Stimulated activated CD8-positive, alpha-beta memory T cell treated with anti-CD3 and anti-CD28 coated beads, Interleukin-7, amount 100 ng/mL, for 1 hour (primary cell): ENCODE measurements around the gene TMEM196.
A peak's percentile ranks its signal among the peaks of the same experiment; 100 is the strongest.

Source experiments
- DNase-seq, 2 donors: peaks; one replicate each; pipeline ENCODE4 v3.0.0-alpha.2; 2020; ENCODE audit warnings: low read depth in 2 of 2

Gene TMEM196

GRCh38 chr7:19772841-19773760 is at the start of gene TMEM196:
TSS of gene TMEM196 (minus strand) at chr7:19773617. CDS start at chr7:19772696, 921 bp downstream.
- DNase-seq, result no peak

- DNase-seq, result no peak
Measured at GRCh38 chr7:19816128-19816527, 42.7 kb upstream of the TMEM196 start.

GRCh38 chr7:19815546-19815945 is 42.1 kb upstream of the TMEM196 start:
- DNase-seq, result no peak

GRCh38 chr7:19814776-19815175 is 41.4 kb upstream of the TMEM196 start:
- DNase-seq, result no peak

GRCh38 chr7:19811386-19811785 is 38.0 kb upstream of the TMEM196 start:
- no peak for DNase-seq

- no peak for DNase-seq
Measured at GRCh38 chr7:19798986-19799385, 25.6 kb upstream of the TMEM196 start.

GRCh38 chr7:19783541-19783940 is 10.1 kb upstream of the TMEM196 start:
- no peak for DNase-seq

GRCh38 chr7:19776981-19777380 is 3.6 kb upstream of the TMEM196 start:
- no peak for DNase-seq

- no peak for DNase-seq
Measured at GRCh38 chr7:19775578-19775977, 2.2 kb upstream of the TMEM196 start.

- DNase-seq, result no peak
Measured at GRCh38 chr7:19772306-19772705, 1.1 kb downstream of the TMEM196 start.

GRCh38 chr7:19762631-19763030 is 10.8 kb downstream of the TMEM196 start:
- no peak for DNase-seq

GRCh38 chr7:19754521-19755116 is 18.8 kb downstream of the TMEM196 start:
- no peak for DNase-seq

- DNase-seq, result no peak
Measured at GRCh38 chr7:19752020-19752419, 21.4 kb downstream of the TMEM196 start.

- no peak for DNase-seq
Measured at GRCh38 chr7:19749658-19750057, 23.8 kb downstream of the TMEM196 start.

GRCh38 chr7:19747740-19748339 is 25.6 kb downstream of the TMEM196 start:
- DNase-seq, result no peak

- DNase-seq, result no peak
Measured at GRCh38 chr7:19744075-19744474, 29.3 kb downstream of the TMEM196 start.

GRCh38 chr7:19728716-19729115 is 44.7 kb downstream of the TMEM196 start:
- DNase-seq, result no peak

GRCh38 chr7:19725770-19726169 is 47.6 kb downstream of the TMEM196 start:
- DNase-seq, result no peak

GRCh38 chr7:19715499-19715898 is 57.9 kb downstream of the TMEM196 start:
- no peak for DNase-seq

- DNase-seq, result no peak
Measured at GRCh38 chr7:19713676-19714075, 59.7 kb downstream of the TMEM196 start.

- DNase-seq, result no peak
Measured at GRCh38 chr7:19709249-19709578, 64.2 kb downstream of the TMEM196 start.

- DNase-seq, result peak; percentile 87
Measured at GRCh38 chr7:19708397-19709248, 64.8 kb downstream of the TMEM196 start, which contains the start of gene POLR1F. TSS of gene POLR1F (minus strand) at chr7:19709037. CDS start at chr7:19709016, 21 bp downstream.
